Peyer's patch (tissue), 4 donors: ENCODE results near the gene LCN6.

Source experiments
- POLR2A ChIP-seq, 2 donors: fragments of 450-650 bp; IDR thresholded peaks; one replicate each; pipeline ENCODE4 v1.5.1; 2017; ENCODE audit warnings: antibody characterized with exemption in 2 of 2, mild to moderate bottlenecking in 2 of 2, moderate library complexity in 2 of 2
- TF ChIP-seq, protein P1 (sequence below), 6 experiments: fragments of 450-650 bp in 4 of 6; fragments of 200-600 bp in 2 of 6; sonication (generic) in 1 of 6; IDR thresholded peaks; one replicate each; pipeline ENCODE4 v1.5.1; 2017 to 2019; ENCODE audit warnings: antibody characterized with exemption in 6 of 6, mild to moderate bottlenecking in 3 of 6, moderate library complexity in 1 of 6

DNA sequence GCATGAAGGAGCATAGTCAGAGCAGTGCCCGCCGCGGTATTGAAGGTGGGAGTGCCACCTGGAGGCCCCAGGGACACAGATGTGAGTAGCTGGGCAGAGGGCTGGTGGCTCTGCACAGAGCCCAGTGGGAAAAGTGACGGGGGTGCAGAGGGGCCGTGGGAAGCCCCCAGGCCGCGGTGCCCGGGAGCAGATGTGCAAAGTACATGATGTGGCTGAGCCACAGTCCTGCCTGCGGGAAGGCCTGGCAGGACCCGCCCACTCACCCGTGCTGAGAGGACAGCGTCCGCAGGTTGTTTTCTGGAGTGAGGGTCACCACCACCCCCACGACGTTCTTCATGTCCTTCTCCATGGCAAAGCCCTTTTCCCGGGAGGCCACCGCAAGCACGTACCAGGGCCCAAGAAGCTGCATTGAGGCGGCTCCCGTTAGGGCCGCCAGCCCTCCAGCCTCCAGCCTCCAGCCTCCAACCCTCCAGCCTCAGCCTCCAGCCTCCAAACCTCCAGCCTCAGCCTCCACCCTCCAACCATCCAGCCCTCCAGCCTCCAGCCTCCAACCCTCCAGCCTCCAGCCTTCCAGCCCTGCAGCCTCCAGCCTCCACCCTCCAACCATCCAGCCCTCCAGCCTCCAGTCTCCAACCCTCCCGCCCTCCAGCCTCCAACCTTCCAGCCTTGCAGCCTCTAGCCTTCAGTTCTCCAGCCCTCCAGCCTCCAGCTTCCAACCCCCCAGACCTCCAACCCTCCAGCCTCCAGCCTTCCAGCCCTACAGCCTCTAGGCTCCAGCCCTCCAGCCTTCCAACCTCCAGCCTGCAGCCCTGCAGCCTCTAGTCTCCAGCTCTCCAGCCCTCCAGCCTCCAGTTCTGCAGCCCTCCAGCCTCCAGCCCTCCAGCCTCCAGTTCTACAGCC, 914 bp downstream of the LCN6 start:
- TF ChIP-seq, protein P1, sequence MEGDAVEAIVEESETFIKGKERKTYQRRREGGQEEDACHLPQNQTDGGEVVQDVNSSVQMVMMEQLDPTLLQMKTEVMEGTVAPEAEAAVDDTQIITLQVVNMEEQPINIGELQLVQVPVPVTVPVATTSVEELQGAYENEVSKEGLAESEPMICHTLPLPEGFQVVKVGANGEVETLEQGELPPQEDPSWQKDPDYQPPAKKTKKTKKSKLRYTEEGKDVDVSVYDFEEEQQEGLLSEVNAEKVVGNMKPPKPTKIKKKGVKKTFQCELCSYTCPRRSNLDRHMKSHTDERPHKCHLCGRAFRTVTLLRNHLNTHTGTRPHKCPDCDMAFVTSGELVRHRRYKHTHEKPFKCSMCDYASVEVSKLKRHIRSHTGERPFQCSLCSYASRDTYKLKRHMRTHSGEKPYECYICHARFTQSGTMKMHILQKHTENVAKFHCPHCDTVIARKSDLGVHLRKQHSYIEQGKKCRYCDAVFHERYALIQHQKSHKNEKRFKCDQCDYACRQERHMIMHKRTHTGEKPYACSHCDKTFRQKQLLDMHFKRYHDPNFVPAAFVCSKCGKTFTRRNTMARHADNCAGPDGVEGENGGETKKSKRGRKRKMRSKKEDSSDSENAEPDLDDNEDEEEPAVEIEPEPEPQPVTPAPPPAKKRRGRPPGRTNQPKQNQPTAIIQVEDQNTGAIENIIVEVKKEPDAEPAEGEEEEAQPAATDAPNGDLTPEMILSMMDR (IDR thresholded peaks at IDR 0.05): no peak
- no peak for TF ChIP-seq POLR2A (IDR thresholded peaks at IDR 0.05)
